ENCODE results near the gene XIRP1. TPM values are rescaled to one million over a fixed set of nuclear protein-coding genes. Genes with fewer than 3 reads are reported as not detected.

The XIRP1 gene
- total RNA-seq, 1 experiment from 2014 or later, result not detected

DNA sequence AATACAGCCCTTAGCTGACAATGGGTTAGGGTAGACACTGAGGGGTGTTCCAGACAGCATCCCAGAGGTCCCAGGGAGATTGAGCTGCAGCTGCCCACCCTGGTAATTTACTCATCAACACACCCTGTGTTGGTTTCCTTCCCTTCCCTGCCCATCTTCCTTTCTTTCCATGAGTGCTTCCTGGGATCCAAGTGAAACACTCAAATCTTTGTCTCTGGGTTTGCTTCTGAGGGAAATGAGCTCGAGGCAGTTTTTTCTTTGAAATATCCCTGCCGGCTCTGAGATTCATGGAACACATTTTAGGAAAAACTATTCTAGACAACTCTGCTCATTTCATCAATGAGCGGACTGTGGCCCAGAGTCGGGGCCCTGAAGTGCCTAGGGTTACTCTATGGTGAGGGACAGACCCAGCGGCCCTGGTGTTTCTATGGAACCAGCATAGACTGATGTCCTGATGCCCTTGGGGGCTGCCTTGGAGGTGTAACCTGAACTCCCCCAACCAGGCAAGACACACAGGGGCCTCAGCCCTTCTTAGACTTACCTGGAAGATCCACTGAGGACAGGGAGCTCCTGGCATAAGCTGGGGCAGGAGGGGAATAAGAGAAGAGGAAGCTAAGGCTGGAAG lies 24.1 kb downstream of the XIRP1 start:
- DNase-seq (ENCODE audit: low read depth, low spot score), result no peak
- Histone ChIP-seq H3K27me3 (ENCODE audit: insufficient read depth, low read length) (no peaks in the 10 kb centered on the region), H3K79me2 (ENCODE audit: insufficient read depth, low read length) (no peaks in the 10 kb centered on the region), H2AFZ (ENCODE audit: low read depth, low read length, poor library complexity, severe bottlenecking) (no peak overlapping the region), H3K36me3 (ENCODE audit: control insufficient read depth in 1 of 2, insufficient read depth in 2 of 2, low read length in 2 of 2) (no peaks in the 10 kb centered on the region), H3K9me3 (ENCODE audit: control insufficient read depth in 1 of 2, insufficient read depth in 1 of 2, low read depth in 1 of 2, low read length in 2 of 2) (no peaks in the 10 kb centered on the region), H3K9ac (ENCODE audit: low read length) (no peak overlapping the region), H3K4me3 (replicated peaks in 1 of 2; ENCODE audit: low read depth in 1 of 2, low read length in 2 of 2) (no peak overlapping the region), H3K9me2 (ENCODE audit: insufficient read depth) (no peaks in the 10 kb centered on the region), H3K27ac (ENCODE audit: low read depth, low read length) (no peak overlapping the region), H3K4me2 (ENCODE audit: low read length) (no peak overlapping the region), H4K20me1 (ENCODE audit: insufficient read depth) (no peaks in the 10 kb centered on the region), H3K4me1 (ENCODE audit: control insufficient read depth in 1 of 2, insufficient read depth in 2 of 2, low read length in 2 of 2) (peaks cover 4 to 15% of the 10 kb centered on the region in 2 experiments; a peak in 3 of 4 replicates)
- ChIA-PET CTCF (no interaction called here), RAD21 (ENCODE audit: low non-redundant PET in 1 of 2, low total read pairs in 2 of 2, uncharacterized antibody in 2 of 2, unreplicated experiment in 2 of 2) (no interaction called here), POLR2A (no interaction called here)
- no peak for ATAC-seq
- intact Hi-C loops (cut with micrococcal nuclease), result no loop called here
- TF ChIP-seq SIN3A (IDR thresholded peaks at IDR 0.05; ENCODE audit: low read depth) (no peak), CBX3 (IDR thresholded peaks at IDR 0.05; ENCODE audit: low read depth) (no peak), EZH2 (IDR thresholded peaks at IDR 0.05) (no peak), FOSL1 (IDR thresholded peaks at IDR 0.05; ENCODE audit: low read depth) (no peak), ZNF274 (IDR thresholded peaks at IDR 0.05; ENCODE audit: low read depth, low read length) (no peak), ELF1 (IDR thresholded peaks at IDR 0.05; ENCODE audit: borderline replicate concordance, low read depth) (no peak), YY1 (IDR thresholded peaks at IDR 0.05; ENCODE audit: extremely low read depth, insufficient replicate concordance, low read depth, low read length) (no peak), SRF (IDR thresholded peaks at IDR 0.05; ENCODE audit: low read depth) (no peak), CEBPB (IDR thresholded peaks at IDR 0.05; ENCODE audit: low read depth) (no peak), POLR2AphosphoS5 (IDR thresholded peaks at IDR 0.05; ENCODE audit: low read depth, low read length) (no peak)
- TF ChIP-seq, protein P1, sequence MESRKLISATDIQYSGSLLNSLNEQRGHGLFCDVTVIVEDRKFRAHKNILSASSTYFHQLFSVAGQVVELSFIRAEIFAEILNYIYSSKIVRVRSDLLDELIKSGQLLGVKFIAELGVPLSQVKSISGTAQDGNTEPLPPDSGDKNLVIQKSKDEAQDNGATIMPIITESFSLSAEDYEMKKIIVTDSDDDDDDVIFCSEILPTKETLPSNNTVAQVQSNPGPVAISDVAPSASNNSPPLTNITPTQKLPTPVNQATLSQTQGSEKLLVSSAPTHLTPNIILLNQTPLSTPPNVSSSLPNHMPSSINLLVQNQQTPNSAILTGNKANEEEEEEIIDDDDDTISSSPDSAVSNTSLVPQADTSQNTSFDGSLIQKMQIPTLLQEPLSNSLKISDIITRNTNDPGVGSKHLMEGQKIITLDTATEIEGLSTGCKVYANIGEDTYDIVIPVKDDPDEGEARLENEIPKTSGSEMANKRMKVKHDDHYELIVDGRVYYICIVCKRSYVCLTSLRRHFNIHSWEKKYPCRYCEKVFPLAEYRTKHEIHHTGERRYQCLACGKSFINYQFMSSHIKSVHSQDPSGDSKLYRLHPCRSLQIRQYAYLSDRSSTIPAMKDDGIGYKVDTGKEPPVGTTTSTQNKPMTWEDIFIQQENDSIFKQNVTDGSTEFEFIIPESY (IDR thresholded peaks at IDR 0.05; ENCODE audit: extremely low read depth, insufficient replicate concordance, low read length), result no peak
- TF ChIP-seq, protein P2, sequence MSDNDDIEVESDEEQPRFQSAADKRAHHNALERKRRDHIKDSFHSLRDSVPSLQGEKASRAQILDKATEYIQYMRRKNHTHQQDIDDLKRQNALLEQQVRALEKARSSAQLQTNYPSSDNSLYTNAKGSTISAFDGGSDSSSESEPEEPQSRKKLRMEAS (IDR thresholded peaks at IDR 0.05), result no peak
- no TSS peak for BruUV-seq (replicated peaks)

Measured in HCT116 (cell line).